BLaER1 (cell line): ENCODE data around the gene CACNA1H.

Experiments
- H3K27ac ChIP-seq: shearing (Covaris generic); formaldehyde crosslinking; 2 replicates; pipeline ENCODE4 v1.8.1; 2022
- H3K27me3 ChIP-seq: shearing (Covaris generic); formaldehyde crosslinking; 2 replicates; pipeline ENCODE4 v1.8.1; 2022
- H3K36me3 ChIP-seq: shearing (Covaris generic); formaldehyde crosslinking; 2 replicates; pipeline ENCODE4 v1.8.1; 2022
- H3K4me1 ChIP-seq: shearing (Covaris generic); formaldehyde crosslinking; 2 replicates; pipeline ENCODE4 v1.8.1; 2022
- H3K4me2 ChIP-seq: shearing (Covaris generic); formaldehyde crosslinking; 2 replicates; pipeline ENCODE4 v1.8.1; 2022
- H3K4me3 ChIP-seq: shearing (Covaris generic); formaldehyde crosslinking; 2 replicates; pipeline ENCODE4 v1.8.1; 2022
- H3K9ac ChIP-seq: shearing (Covaris generic); formaldehyde crosslinking; 2 replicates; pipeline ENCODE4 v1.8.1; 2022
- H3K9me3 ChIP-seq: shearing (Covaris generic); formaldehyde crosslinking; 2 replicates; pipeline ENCODE4 v1.8.1; 2022
- H4K20me1 ChIP-seq: shearing (Covaris generic); formaldehyde crosslinking; 2 replicates; pipeline ENCODE4 v1.8.1; 2022
- Cebpa-rat ChIP-seq: shearing (Covaris generic); IDR thresholded peaks from 2 replicates; pipeline ENCODE4 v1.8.1; 2022

Gene CACNA1H

GRCh38 chr16:1156055-1156982 is 3.4 kb downstream of the CACNA1H start:
- H3K4me2 ChIP-seq = peak overlapping the region; percentile 81
- H4K20me1 ChIP-seq = peaks cover 74% of the 10 kb centered on the region
- peaks cover 79% of the 10 kb centered on the region for H3K4me1 ChIP-seq
- peaks cover 51% of the 10 kb centered on the region for H3K27me3 ChIP-seq
- H3K27ac ChIP-seq = no peak overlapping the region
- H3K9me3 ChIP-seq = no peaks in the 10 kb centered on the region
- H3K9ac ChIP-seq = no peak overlapping the region; the same call in 1 of the 2 replicates
- peaks cover 10% of the 10 kb centered on the region; the same call in 1 of the 2 replicates for H3K36me3 ChIP-seq
- no peak overlapping the region for H3K4me3 ChIP-seq
- no peak for TF ChIP-seq Cebpa-rat

- Histone ChIP-seq H3K4me3 (no peak overlapping the region), H3K9ac (peak overlapping the region; percentile 29; the same call in 1 of the 2 replicates), H3K27ac (no peak overlapping the region), H3K4me1 (peaks cover 71% of the 10 kb centered on the region), H3K36me3 (peaks cover 12% of the 10 kb centered on the region; the same call in 1 of the 2 replicates), H3K27me3 (peaks cover 51% of the 10 kb centered on the region), H3K9me3 (no peaks in the 10 kb centered on the region), H3K4me2 (peak overlapping the region; percentile 81), H4K20me1 (peaks cover 82% of the 10 kb centered on the region)
- no peak for TF ChIP-seq Cebpa-rat
Observed at GRCh38 chr16:1156983-1157638, 4.2 kb downstream of the CACNA1H start.

- H3K36me3 ChIP-seq = peaks cover 12% of the 10 kb centered on the region; the same call in 1 of the 2 replicates
- H3K4me1 ChIP-seq = peaks cover 73% of the 10 kb centered on the region
- H4K20me1 ChIP-seq = peaks cover 89% of the 10 kb centered on the region
- H3K4me2 ChIP-seq = peak overlapping the region; percentile 81
- H3K9ac ChIP-seq = no peak overlapping the region
- peak overlapping the region; percentile 13; the same call in 1 of the 2 replicates for H3K27ac ChIP-seq
- TF ChIP-seq Cebpa-rat = no peak
- peaks cover 51% of the 10 kb centered on the region for H3K27me3 ChIP-seq
- H3K9me3 ChIP-seq = no peaks in the 10 kb centered on the region
- H3K4me3 ChIP-seq = 0 out of 2 replicates have a peak overlapping the region, but pooled peaks have one; percentile 11
Observed at GRCh38 chr16:1157639-1158455, 4.9 kb downstream of the CACNA1H start.

- no peaks in the 10 kb centered on the region for H3K9me3 ChIP-seq
- H4K20me1 ChIP-seq = peaks cover 98% of the 10 kb centered on the region
- no peak overlapping the region for H3K9ac ChIP-seq
- H3K36me3 ChIP-seq = peaks cover 12% of the 10 kb centered on the region; the same call in 1 of the 2 replicates
- H3K27ac ChIP-seq = peak overlapping the region; percentile 13; the same call in 1 of the 2 replicates
- peaks cover 79% of the 10 kb centered on the region for H3K4me1 ChIP-seq
- peaks cover 47% of the 10 kb centered on the region for H3K27me3 ChIP-seq
- TF ChIP-seq Cebpa-rat = no peak
- H3K4me2 ChIP-seq = peak overlapping the region; percentile 81
- H3K4me3 ChIP-seq = 0 out of 2 replicates have a peak overlapping the region, but pooled peaks have one; percentile 11
Observed at GRCh38 chr16:1158456-1159324, 5.8 kb downstream of the CACNA1H start.

- Histone ChIP-seq H3K9me3 (no peaks in the 10 kb centered on the region), H3K4me2 (peak overlapping the region; percentile 81), H3K4me3 (no peak overlapping the region), H3K9ac (no peak overlapping the region), H4K20me1 (peaks cover 100% of the 10 kb centered on the region), H3K4me1 (peaks cover 80% of the 10 kb centered on the region), H3K36me3 (peaks cover 12% of the 10 kb centered on the region; the same call in 1 of the 2 replicates), H3K27me3 (peaks cover 40% of the 10 kb centered on the region), H3K27ac (peak overlapping the region; percentile 6; the same call in 1 of the 2 replicates)
- TF ChIP-seq Cebpa-rat = no peak
Observed at GRCh38 chr16:1159325-1159972, 6.5 kb downstream of the CACNA1H start.

GRCh38 chr16:1159973-1160772 is 7.3 kb downstream of the CACNA1H start:
- TF ChIP-seq Cebpa-rat = no peak

GRCh38 chr16:1160773-1161348 is 8.0 kb downstream of the CACNA1H start:
- Histone ChIP-seq H3K4me3 (no peak overlapping the region), H3K4me1 (peaks cover 80% of the 10 kb centered on the region), H3K9me3 (no peaks in the 10 kb centered on the region), H3K9ac (no peak overlapping the region), H4K20me1 (peaks cover 100% of the 10 kb centered on the region), H3K27ac (no peak overlapping the region), H3K27me3 (peaks cover 26% of the 10 kb centered on the region), H3K36me3 (peaks cover 12% of the 10 kb centered on the region; the same call in 1 of the 2 replicates), H3K4me2 (no peak overlapping the region)
- TF ChIP-seq Cebpa-rat = no peak

More at GRCh38 chr16:1159973-1160772, 7.3 kb downstream of the CACNA1H start:
- Histone ChIP-seq H3K27ac (0 out of 2 replicates have a peak overlapping the region, but pooled peaks have one; percentile 3), H3K27me3 (peaks cover 33% of the 10 kb centered on the region), H4K20me1 (peaks cover 100% of the 10 kb centered on the region), H3K4me2 (peak overlapping the region; percentile 81), H3K9me3 (no peaks in the 10 kb centered on the region), H3K4me1 (peaks cover 80% of the 10 kb centered on the region), H3K4me3 (no peak overlapping the region), H3K9ac (no peak overlapping the region), H3K36me3 (peaks cover 12% of the 10 kb centered on the region; the same call in 1 of the 2 replicates)
